Adrenal gland (tissue), 12 donors: ENCODE measurements around the gene DMRTA2. TPM values are rescaled to one million over a fixed set of nuclear protein-coding genes. Genes with fewer than 3 reads are reported as not detected.

Experiments
- DNase-seq, 7 donors: peaks; one replicate each; pipeline ENCODE4 v3.0.0-alpha.2; 2019 to 2020
- H3K27ac ChIP-seq, 5 donors: fragments of 200-600 bp; sonication (generic) in 4 of 5; 1 replicate in 3 of 5; 2 replicates in 2 of 5; pipeline versions ENCODE4 v1.5.1 to v1.8.0; 2016 to 2020; ENCODE audit warnings: mild to moderate bottlenecking in 1 of 5
- H3K27me3 ChIP-seq: fragments of 200-600 bp; 2 replicates; pipeline ENCODE4 v1.8.0; 2021
- H3K36me3 ChIP-seq, 2 donors: fragments of 200-600 bp; replicated peaks in 1 of 2; 1 replicate in 1 of 2; 2 replicates in 1 of 2; pipeline versions ENCODE4 v1.5.1 to v1.8.0; 2018 to 2022
- H3K4me1 ChIP-seq, 2 donors: fragments of 200-600 bp; replicated peaks in 1 of 2; 1 replicate in 1 of 2; 2 replicates in 1 of 2; pipeline versions ENCODE4 v1.5.1 to v1.8.0; 2018 to 2021
- H3K4me3 ChIP-seq, 4 donors: fragments of 200-600 bp; sonication (generic) in 3 of 4; one replicate each; pipeline ENCODE4 v1.5.1; 2016 to 2018
- H3K9me3 ChIP-seq, 3 donors: fragments of 200-600 bp; sonication (generic) in 1 of 3; replicated peaks in 1 of 3; 1 replicate in 2 of 3; 2 replicates in 1 of 3; pipeline versions ENCODE4 v1.5.1 to v1.8.0; 2016 to 2021
- POLR2A ChIP-seq, 2 donors: fragments of 450-650 bp; IDR thresholded peaks; one replicate each; pipeline ENCODE4 v1.6.1; 2017; ENCODE audit warnings: antibody characterized with exemption in 2 of 2, mild to moderate bottlenecking in 2 of 2, moderate library complexity in 1 of 2
- whole genome bisulfite sequencing, 4 donors: extraction: QIAGEN DNeasy Blood & Tissue Kit in 2 of 4; methylation state at CpG; one replicate each; pipeline versions ENCODE4 v1.1.5 to v1.1.7; 2013 to 2017; 5-methylcytosine and 5-hydroxymethylcytosine counted together
- intact Hi-C, 2 donors: fragments of 100-400 bp; cut with DNase I; formaldehyde crosslinking; loops; one replicate each; pipeline versions ENCODE4 v1.14.1 to v1.15.0; 2022 to 2023
- polyA plus RNA-seq, 3 donors: library from polyadenylated mRNA; stranded (reverse); fragments of 200-250 nt in 2 of 3; fragments of 350-450 nt in 1 of 3; fragmentation: Illumina TruSeq in 1 of 3; extraction: RNeasy Lipid Tissue Mini Kit (QIAGEN cat#74804) in 1 of 3; gene quantifications; one replicate each; pipeline ENCODE4 v1.2.3, GENCODE V29; 2013 to 2014
- total RNA-seq, 9 donors: library from RNA; depleted of rRNA in 4 of 9; stranded (reverse); fragments of >200 nt in 4 of 9; fragments of 120-200 nt in 1 of 9; fragmentation: NEBNext Ultra II Directional in 1 of 9; extraction: Animal tissue kit (Norgen Biotek cat#: 25700) in 1 of 9; gene quantifications; one replicate each; pipeline versions ENCODE4 v1.1.0 to v1.2.4, GENCODE V29; 2013 to 2023
- TF ChIP-seq, protein P1 (sequence below), 6 experiments: fragments of 450-650 bp in 4 of 6; fragments of 200-600 bp in 2 of 6; sonication (generic) in 1 of 6; IDR thresholded peaks; 1 replicate in 5 of 6; 2 replicates in 1 of 6; pipeline versions ENCODE4 v1.5.1 to v1.8.0; 2016 to 2021; ENCODE audit warnings: antibody characterized with exemption in 6 of 6, mild to moderate bottlenecking in 2 of 6, moderate library complexity in 1 of 6
- donor health status: healthy with polysubstance abuse.
- donor health status: Bipolar disorder and iron deficiency.
- donor health status: DM: yes; HTN: yes; CAD: no.
- donor health status: DM: no; HTN: no; CAD: no.
- donor health status: DM: no; HTN: no; CAD: no.
- donor health status: DM: yes; HTN: yes; CAD: no.

Gene DMRTA2
- total and polyA plus RNA-seq, 12 donors: 0.07 TPM; not detected in 11

DNA sequence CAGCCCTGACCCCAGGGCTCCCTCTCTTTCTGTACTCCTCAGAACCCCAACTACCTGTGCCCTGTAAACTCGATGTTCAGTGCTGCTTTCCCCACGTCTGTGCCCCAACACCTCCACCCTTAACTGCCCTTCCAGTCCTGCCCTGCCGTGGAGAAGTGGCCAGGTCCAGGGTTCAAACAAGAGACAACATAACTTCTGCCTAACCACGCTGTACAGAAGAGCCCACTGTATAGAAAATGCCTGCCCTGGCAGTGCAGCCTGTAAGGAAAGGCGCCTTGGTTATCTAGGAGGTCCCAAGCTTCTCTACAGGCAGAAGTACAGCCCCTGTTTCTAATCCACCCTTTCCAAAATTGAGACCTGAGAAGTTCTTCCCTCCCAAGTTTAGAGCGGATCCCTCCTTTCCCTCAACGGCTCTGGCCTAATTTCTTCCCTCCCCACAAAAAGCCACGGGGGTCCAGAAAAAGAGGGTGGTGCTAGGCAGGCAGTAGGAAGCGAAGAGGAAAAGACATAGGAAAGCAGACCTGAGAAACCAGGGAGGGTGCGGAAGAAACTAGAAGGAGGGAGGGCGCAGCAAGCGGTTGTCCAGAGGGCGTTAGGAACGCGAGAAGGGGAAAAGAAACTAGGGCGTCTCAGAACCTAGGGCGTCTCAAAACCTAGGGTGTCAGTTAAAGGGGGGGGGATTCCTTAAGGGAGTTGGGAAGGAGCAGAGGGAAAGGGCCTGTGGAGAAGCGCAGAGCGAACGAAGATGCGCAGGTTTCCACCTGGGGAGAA lies 3.2 kb downstream of the DMRTA2 start:
- peaks cover 95% of the 10 kb centered on the region for H3K27me3 ChIP-seq
- 10 to 14% (median 12%) methylated on average over 21 of the region's 21 CpGs for WGBS, 4 donors

DNA sequence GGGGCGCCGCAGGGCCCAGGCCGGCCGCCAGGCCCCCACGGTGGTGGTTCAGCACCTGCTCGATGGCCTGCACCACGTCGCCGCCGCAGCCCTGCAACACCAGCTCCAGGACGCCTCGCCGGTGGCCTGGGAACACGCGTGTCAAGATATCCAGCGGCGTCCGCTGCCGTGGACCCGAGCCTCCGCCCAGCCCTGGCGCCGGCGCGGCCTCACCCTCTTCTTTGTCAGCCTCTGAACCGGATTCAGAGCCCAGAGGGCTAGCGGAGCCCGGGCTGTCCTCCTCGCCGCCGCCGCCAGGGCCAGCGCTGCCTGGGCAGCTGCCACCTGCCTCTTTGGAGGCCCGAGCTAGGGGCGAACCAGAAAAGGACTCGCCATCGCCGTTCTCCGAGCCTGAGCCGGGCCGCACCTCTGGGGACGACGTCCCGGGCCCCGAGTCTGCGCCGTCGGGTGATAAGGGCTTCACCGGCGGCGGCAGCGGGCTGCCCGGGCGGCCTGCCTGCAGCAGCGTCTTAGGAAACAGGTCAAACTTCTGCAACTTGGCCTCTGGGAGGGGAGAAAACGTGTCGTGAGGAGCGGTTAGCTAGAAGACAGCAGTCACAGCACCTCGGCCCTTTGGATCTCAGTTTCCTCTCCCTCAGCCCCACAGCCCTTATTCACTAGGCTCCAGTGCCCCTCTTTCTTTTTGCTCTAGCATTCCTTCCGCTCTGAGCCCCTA lies 3.9 kb downstream of the DMRTA2 start:
- TF ChIP-seq, protein P1, sequence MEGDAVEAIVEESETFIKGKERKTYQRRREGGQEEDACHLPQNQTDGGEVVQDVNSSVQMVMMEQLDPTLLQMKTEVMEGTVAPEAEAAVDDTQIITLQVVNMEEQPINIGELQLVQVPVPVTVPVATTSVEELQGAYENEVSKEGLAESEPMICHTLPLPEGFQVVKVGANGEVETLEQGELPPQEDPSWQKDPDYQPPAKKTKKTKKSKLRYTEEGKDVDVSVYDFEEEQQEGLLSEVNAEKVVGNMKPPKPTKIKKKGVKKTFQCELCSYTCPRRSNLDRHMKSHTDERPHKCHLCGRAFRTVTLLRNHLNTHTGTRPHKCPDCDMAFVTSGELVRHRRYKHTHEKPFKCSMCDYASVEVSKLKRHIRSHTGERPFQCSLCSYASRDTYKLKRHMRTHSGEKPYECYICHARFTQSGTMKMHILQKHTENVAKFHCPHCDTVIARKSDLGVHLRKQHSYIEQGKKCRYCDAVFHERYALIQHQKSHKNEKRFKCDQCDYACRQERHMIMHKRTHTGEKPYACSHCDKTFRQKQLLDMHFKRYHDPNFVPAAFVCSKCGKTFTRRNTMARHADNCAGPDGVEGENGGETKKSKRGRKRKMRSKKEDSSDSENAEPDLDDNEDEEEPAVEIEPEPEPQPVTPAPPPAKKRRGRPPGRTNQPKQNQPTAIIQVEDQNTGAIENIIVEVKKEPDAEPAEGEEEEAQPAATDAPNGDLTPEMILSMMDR (IDR thresholded peaks at IDR 0.05): peak in 1 of 6 experiments; percentile 14
- TF ChIP-seq POLR2A (IDR thresholded peaks at IDR 0.05): no peak
- intact Hi-C loops: no loop called here
- H3K27ac ChIP-seq: no peak overlapping the region
- H3K4me3 ChIP-seq: no peak overlapping the region
- H3K4me1 ChIP-seq: peaks cover 0 to 34% of the 10 kb centered on the region in 2 donors
- peaks cover 95% of the 10 kb centered on the region for H3K27me3 ChIP-seq
- H3K36me3 ChIP-seq: no peaks in the 10 kb centered on the region
- WGBS, 4 donors: 4 to 30% (median 9%) methylated on average over 2 to 60 of the region's 60 CpGs
- DNase-seq: no peak
- H3K9me3 ChIP-seq: no peaks in the 10 kb centered on the region

More for the DNA sequence above, 3.2 kb downstream of the DMRTA2 start:
- no peaks in the 10 kb centered on the region for H3K36me3 ChIP-seq
- H3K4me1 ChIP-seq: peaks cover 4 to 41% of the 10 kb centered on the region in 2 donors
- no peak overlapping the region for H3K27ac ChIP-seq
- no peaks in the 10 kb centered on the region for H3K9me3 ChIP-seq
- no peak for DNase-seq
- no peak overlapping the region for H3K4me3 ChIP-seq
- intact Hi-C loops: no loop called here
- no peak for TF ChIP-seq POLR2A (IDR thresholded peaks at IDR 0.05)
- TF ChIP-seq, protein P1 (IDR thresholded peaks at IDR 0.05): no peak

DNA sequence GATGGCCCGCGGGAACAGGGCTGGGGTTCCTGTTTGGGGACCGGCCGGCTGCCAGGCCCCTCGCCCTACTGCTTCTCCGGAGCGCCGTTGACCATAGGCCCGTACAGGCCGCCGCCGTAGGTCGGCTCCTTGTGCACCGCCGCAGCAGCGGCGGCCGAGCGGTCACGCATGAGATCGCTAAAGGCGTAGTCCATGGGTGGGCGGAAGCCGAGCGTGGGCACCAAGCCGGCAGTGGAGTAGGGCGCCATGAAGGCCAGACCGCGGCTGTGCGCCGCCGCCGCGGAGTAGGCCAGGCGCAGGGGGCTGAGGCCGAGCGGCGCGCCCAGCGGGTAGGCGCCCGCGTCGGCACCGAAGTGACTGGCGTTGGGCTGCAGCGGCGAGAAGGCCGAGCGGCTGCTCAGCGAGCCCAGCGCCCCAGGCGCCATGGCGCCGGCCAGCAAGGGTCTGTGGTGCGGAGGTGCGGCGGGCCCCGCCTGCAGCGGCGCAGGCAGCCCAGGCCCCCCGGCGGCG lies 4.6 kb downstream of the DMRTA2 start:
- Histone ChIP-seq H3K4me1 (peaks cover 0 to 31% of the 10 kb centered on the region in 2 donors), H3K27ac (no peak overlapping the region), H3K9me3 (no peaks in the 10 kb centered on the region), H3K36me3 (no peaks in the 10 kb centered on the region), H3K4me3 (peak overlapping the region in 1 of 4 donors; percentile 46), H3K27me3 (peaks cover 89% of the 10 kb centered on the region)
- intact Hi-C loops: no loop called here
- TF ChIP-seq POLR2A (IDR thresholded peaks at IDR 0.05): no peak
- TF ChIP-seq, protein P1 (IDR thresholded peaks at IDR 0.05): no peak
- DNase-seq: no peak
- WGBS, 4 donors: 1 to 4% (median 3%) methylated on average over 5 to 64 of the region's 64 CpGs; no CpG with 5 or more reads in 1 of the 4 donors

DNA sequence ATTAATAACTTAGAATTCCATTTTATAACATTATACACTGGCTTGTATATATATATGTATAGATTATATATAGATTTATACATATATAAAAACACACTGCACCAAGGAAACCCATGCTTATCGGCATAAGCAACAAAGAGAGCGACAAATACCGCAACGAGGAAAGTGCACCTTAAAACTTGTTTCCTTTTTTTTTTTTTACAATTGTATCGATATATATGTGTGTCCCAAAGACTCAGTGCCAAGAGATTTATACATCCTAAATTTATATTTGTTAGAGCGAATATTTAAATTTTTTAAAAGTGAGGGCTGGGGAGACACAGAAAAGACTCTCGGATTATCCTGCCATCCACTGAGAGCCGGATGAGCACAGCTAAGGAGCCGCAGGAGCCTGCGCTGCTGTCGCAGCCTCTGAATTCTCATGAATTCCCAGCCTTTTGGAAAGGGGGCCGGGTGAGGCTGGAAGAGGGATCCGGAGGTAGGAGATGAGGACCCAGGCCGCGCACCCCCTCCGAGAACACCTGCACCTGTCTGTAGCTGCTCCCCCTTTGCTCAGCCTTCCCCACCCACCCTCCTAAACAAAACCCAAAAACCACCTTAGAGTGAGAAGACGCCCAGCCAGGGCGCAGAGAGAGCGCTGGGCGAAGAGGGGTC lies 5.2 kb downstream of the DMRTA2 start:
- Histone ChIP-seq H3K4me3 (peak overlapping the region in 1 of 4 donors; percentile 46), H3K36me3 (no peaks in the 10 kb centered on the region), H3K27ac (no peak overlapping the region), H3K4me1 (peaks cover 0 to 25% of the 10 kb centered on the region in 2 donors), H3K9me3 (no peaks in the 10 kb centered on the region), H3K27me3 (peaks cover 83% of the 10 kb centered on the region)
- TF ChIP-seq, protein P1 (IDR thresholded peaks at IDR 0.05): no peak
- no peak for TF ChIP-seq POLR2A (IDR thresholded peaks at IDR 0.05)
- 14 to 21% (median 16%) methylated on average over 16 to 20 of the region's 20 CpGs for WGBS, 4 donors
- no peak for DNase-seq
- intact Hi-C loops: no loop called here
